Right cardiac atrium (tissue), 5 donors: ENCODE data around the gene EAF1. TPM values are rescaled to one million over a fixed set of nuclear protein-coding genes. Genes with fewer than 3 reads are reported as not detected.
"Not testable (repeated sequence)": the region's sequence is repeated elsewhere in the genome, so short reads cannot be mapped to it uniquely, and the experiment has no call there.

Source experiments
- ATAC-seq, 2 donors: fragments of 200-7000 bp; cut with Tn5 transposase; one replicate each; pipeline versions ENCODE4 v1.8.0 to v1.9.1; 2020; ENCODE audit warnings: moderate library complexity in 2 of 2, mild to moderate bottlenecking in 1 of 2
- DNase-seq, 3 donors: peaks; one replicate each; pipeline ENCODE4 v3.0.0-alpha.2; 2020
- H3K27ac ChIP-seq: one replicate; pipeline ENCODE4 v1.5.1; 2013; ENCODE audit warnings: mild to moderate bottlenecking, low read length, control low read depth, moderate library complexity
- H3K27me3 ChIP-seq: one replicate; pipeline ENCODE4 v1.6.1; 2013; ENCODE audit not compliant: control insufficient read depth, insufficient read depth
- H3K4me1 ChIP-seq: one replicate; pipeline ENCODE4 v1.6.1; 2013; ENCODE audit warnings: low read length; ENCODE audit not compliant: control insufficient read depth, insufficient read depth
- H3K4me3 ChIP-seq: one replicate; pipeline ENCODE4 v1.5.1; 2013; ENCODE audit warnings: low read length, control low read depth
- H3K9me3 ChIP-seq: one replicate; pipeline ENCODE4 v1.6.1; 2013; ENCODE audit warnings: low read length; ENCODE audit not compliant: control insufficient read depth
- WGBS: extraction: QIAGEN DNeasy Blood & Tissue Kit; methylation state at CpG from one replicate; pipeline ENCODE4 v1.1.7; 2013; 5-methylcytosine and 5-hydroxymethylcytosine counted together
- intact Hi-C, 4 donors: fragments of 100-400 bp; cut with DNase I; formaldehyde crosslinking; loops; one replicate each; pipeline versions ENCODE4 v1.11.0 to v1.14.0; 2022 to 2023
- long read RNA-seq, 4 donors: library from polyadenylated mRNA; unstranded; transcript quantifications; one replicate each; pipeline ENCODE4 v2.0.0, GENCODE V29; 2020 to 2021
- polyA plus RNA-seq: library from polyadenylated mRNA; stranded (reverse); fragments of 200-250 nt; gene quantifications from one replicate; pipeline ENCODE4 v1.2.3, GENCODE V29; 2013
- total RNA-seq, 4 donors: library from RNA; stranded (reverse); fragmentation: NEBNext Ultra II Directional; extraction: Animal tissue kit (Norgen Biotek cat#: 25700); gene quantifications; one replicate each; pipeline ENCODE4 v1.2.1, GENCODE V29; 2021
- donor health status: healthy with polysubstance abuse.
- donor health status: DM: no; HTN: yes; CAD: no.
- donor health status: DM: no; HTN: no; CAD: no.
- donor health status: DM: no; HTN: yes; CAD: no; lungs with severe emphysema.
- donor health status: DM: yes; HTN: yes; CAD: no.

Gene EAF1
- total RNA-seq, result 10 to 100 TPM in 1 of 4 donors, 1 to 10 TPM in 3; 6.7 to 13.1 (median 8.3) TPM
- polyA plus RNA-seq, result 3.3 TPM
- long read RNA-seq, donor 1, full-length matches to known transcripts, result 9 of 13 reads
- long read RNA-seq, donor 1, partial matches to known transcripts, result 2 of 13 reads
- long read RNA-seq, donor 1, other reads (novel, unspliced or antisense), result 2 of 13 reads
- long read RNA-seq, donor 2, full-length matches to known transcripts, result 3 of 3 reads
- long read RNA-seq, donor 2, partial matches to known transcripts, result 0 of 3 reads
- long read RNA-seq, donor 2, other reads (novel, unspliced or antisense), result 0 of 3 reads
- long read RNA-seq, donor 3, full-length matches to known transcripts, result 30 of 44 reads
- long read RNA-seq, donor 3, partial matches to known transcripts, result 6 of 44 reads
- long read RNA-seq, donor 3, other reads (novel, unspliced or antisense), result 8 of 44 reads
- long read RNA-seq, donor 4, full-length matches to known transcripts, result 1 of 1 reads
- long read RNA-seq, donor 4, partial matches to known transcripts, result 0 of 1 reads
- long read RNA-seq, donor 4, other reads (novel, unspliced or antisense), result 0 of 1 reads

DNA sequence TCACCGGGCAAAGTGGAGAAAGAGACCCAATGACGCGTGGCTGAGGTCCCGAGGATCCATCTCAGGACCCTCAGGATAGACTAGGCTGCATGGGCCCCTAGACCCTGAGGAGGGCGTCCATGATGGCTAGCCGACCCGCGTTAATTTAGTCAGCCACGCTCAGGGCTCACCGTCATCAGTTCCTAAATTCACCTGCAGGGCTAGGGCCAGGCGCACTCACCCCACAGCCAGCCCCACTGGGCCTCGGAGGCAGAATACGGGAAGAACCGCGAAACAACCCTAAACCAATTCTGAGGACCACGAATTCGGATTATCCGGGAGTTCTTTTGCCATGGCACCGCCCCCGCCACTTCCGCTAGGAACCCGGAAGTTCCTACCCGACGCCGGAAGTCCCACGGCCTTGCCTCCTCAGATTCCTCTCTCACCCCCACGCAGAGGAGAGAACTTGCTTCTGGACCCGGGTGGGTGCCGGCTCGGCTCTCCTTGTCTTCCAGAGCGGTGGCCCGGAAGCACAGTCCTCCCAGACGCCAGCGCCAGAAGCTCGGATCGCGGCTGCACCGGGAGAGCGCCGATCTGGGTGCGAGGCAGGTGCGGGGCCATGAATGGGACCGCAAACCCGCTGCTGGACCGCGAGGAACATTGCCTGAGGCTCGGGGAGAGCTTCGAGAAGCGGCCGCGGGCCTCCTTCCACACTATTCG lies at the start of gene EAF1, which contains the start of gene METTL6:
Gene EAF1 (plus strand): TSS at position 417 of the 699 bp plus-strand sequence. CDS start 182 bp downstream, at position 599.
Gene METTL6 (minus strand): TSS at position 363 of the 699 bp plus-strand sequence. CDS start 1,033 bp downstream, outside the sequence.
- ATAC-seq (peak; percentile 96 to 97), DNase-seq (peak; percentile 90 to 94 (median 93))
- intact Hi-C loops, result loop anchor here in 1 of 4 donors (5.0 kb wide), 1 partner anchor 130 kb away; no protein-coding TSS in a partner anchor
- H3K4me3 ChIP-seq, result peak within 1 kb of the TSS; percentile 93
- peaks cover 4% of the 10 kb centered on the region for H3K4me1 ChIP-seq
- WGBS, result under 1% methylated on average over 52 of the region's 52 CpGs
- peak within 1 kb of the TSS; percentile 83 for H3K27ac ChIP-seq
- H3K9me3 ChIP-seq, result no peaks in the 10 kb centered on the region
- no peaks in the 10 kb centered on the region for H3K27me3 ChIP-seq

DNA sequence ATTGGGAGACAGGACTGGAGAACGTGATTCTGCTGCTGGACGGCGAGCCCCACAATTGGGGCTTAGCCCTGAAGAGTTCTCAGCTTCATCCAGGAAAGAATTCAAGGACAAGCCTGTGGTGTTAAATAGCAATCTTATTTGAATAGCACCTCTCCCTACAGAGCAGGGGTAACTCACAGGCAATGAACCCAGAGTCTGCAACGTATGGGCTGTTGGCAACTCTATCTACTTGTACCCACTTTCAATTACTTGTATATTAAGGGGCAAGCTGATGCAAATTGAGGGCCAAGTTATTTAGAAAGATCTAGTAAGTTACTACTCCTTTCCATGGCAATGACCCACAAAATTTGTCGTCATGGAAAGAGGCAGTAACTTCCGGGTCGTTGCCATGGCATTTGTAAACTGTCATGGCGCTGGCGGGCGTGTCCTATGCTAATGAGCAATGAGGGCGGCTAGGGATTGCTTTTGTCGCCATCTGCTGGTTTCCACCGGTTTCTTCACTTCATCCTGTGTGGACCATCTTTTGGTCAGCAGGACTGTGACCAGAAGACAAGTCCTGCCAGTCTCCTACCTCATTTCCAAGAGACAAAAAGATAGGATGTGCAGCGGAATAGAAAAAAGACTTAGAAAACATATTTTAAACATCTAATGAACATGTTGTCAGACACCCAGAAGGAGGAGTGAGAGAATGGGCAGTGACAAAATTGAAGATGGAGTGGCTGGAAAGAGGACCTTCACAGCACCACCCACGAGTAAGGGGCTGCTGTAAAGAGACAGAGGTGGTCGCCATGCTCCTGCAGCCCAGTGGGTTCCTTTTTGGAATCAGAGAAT lies 49.2 kb upstream of the EAF1 start:
- ATAC-seq (peak; percentile 96), DNase-seq (peak; percentile 95 to 98 (median 96))
- 28% methylated on average over 16 of the region's 16 CpGs for WGBS
- no peaks in the 10 kb centered on the region for H3K9me3 ChIP-seq
- no peaks in the 10 kb centered on the region for H3K27me3 ChIP-seq
- intact Hi-C loops, result loop anchor here in 2 of 4 donors (2.0 to 5.0 kb wide), 2 partner anchors 111 kb away; no protein-coding TSS in a partner anchor
- H3K4me1 ChIP-seq, result peaks cover 4% of the 10 kb centered on the region
- H3K4me3 ChIP-seq, result peak overlapping the region; percentile 4
- peak overlapping the region; percentile 79 for H3K27ac ChIP-seq

DNA sequence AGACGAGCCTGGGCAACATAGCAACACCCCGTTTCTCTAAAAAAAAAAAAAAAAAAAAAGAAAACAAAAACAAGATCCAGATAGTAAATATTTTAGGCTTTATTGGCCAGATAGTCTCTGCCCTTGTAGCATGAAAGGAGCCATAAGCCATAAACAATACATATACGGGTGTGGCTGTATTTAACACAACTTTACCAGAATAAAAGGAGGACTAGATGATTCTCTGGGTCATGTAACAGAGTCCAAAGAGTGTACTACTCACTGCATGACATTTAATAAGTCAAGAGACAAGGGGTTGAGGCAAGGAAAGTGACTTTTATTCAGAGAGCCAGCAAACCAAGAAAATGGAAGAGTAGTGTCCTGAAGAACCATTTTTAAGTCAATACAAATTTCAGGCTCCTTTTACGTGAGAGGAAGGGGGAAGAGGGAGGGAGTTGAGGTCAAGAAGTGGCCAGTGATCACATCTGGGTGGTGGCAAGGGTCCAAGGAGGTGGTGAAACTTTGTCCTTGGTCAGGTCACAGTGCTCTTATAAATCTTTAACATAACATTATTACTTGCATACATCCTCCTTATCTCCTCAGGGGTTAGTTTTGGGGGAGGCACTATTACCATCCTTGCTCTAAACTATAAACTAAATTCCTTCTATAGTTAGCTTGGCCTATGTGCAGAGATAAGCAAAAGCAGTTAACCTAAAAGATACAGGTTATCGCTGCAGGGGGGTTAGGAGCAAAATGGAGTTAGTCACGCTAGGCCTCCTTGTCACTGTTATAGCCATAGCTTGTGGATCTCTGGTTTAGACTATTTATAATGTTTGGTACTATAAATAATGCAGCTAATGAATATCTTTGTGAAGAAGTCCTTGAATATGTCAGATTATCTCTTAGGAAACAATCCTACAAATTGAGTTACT lies 46.2 kb upstream of the EAF1 start:
- H3K9me3 ChIP-seq, result no peaks in the 10 kb centered on the region
- no peaks in the 10 kb centered on the region for H3K27me3 ChIP-seq
- intact Hi-C loops, result loop anchor here in 2 of 4 donors (2.0 to 10.0 kb wide), 3 partner anchors 114 to 176 kb away; partner anchors contain the start of gene CAPN7 (in 1 of the 2)
- ATAC-seq, result no peak
- WGBS, result 62% methylated on average over 6 of the region's 6 CpGs
- no peak overlapping the region for H3K4me3 ChIP-seq
- no peak overlapping the region for H3K27ac ChIP-seq
- peaks cover 4% of the 10 kb centered on the region for H3K4me1 ChIP-seq
- DNase-seq, result no peak

DNA sequence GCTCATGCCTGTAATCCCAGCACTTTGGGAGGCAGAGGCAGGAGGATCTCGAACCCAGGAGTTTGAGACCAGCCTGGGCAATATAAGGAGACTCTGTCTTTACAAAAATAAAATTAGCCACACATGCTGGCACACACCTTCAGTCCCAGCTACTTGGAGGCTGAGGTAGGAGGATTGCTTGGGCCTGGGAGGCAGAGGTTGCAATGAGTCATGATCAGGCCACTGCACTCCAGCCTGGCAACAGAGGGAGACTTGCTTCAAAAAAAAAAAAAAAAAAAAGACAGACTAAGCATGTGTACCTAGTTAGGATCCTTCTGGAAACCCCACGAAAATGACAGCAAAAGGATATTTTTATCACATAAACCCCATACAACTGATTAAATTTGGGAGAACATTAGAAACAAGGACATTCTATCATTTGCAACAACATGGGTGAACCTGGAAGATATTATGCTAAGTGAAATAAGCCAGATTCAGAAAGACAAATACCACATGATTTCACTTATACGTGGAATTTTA lies 44.9 kb upstream of the EAF1 start:
- DNase-seq (no peak), ATAC-seq (no peak)
- Histone ChIP-seq H3K27me3 (no peaks in the 10 kb centered on the region), H3K27ac (no peak overlapping the region), H3K4me3 (no peak overlapping the region), H3K9me3 (no peaks in the 10 kb centered on the region), H3K4me1 (peaks cover 4% of the 10 kb centered on the region)
- 83% methylated on average over 3 of the region's 3 CpGs for WGBS
- intact Hi-C loops, result loop anchor here in 1 of 4 donors (5.0 to 10.0 kb wide), 2 partner anchors 115 to 178 kb away; partner anchors contain the start of gene CAPN7

DNA sequence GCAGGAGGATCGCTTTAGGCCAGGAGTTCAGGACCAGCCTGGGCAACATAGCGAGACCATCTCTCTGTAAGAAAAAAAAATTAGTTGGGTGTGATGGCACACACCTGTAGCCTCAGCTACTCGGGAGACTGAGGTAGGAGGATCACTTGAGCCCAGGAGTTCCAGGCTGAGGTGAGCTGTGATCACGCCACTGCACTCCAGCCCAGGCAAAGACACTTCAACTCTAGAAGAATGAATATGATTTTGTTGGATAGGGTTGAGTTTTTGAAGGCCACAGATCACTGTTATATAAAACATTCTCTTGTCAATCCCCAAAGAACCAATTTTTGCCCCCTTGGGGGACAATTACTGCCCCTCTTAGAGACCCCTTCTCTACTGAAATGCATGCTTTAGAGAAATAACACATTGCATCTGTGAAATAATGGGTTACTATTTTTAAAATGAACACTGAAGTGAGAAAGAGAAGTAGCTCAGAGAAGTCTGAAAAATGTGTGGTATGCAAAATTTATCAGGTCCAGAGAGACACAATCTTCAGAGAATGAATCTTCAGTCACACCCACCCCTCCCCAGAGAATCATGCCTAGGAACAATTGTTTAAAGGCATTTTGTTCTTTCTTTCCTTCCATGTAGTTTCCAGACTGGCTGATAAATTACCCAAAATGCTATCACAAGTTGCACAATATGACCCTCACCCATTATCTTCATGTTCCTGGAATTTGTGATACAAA lies 42.7 kb upstream of the EAF1 start:
- Histone ChIP-seq H3K9me3 (no peaks in the 10 kb centered on the region), H3K27me3 (no peaks in the 10 kb centered on the region), H3K4me1 (peaks cover 2% of the 10 kb centered on the region), H3K4me3 (no peak overlapping the region), H3K27ac (no peak overlapping the region)
- ATAC-seq (no peak), DNase-seq (no peak)
- 84% methylated on average over 4 of the region's 4 CpGs for WGBS
- intact Hi-C loops, result loop anchor here in 1 of 4 donors (5.0 to 10.0 kb wide), 2 partner anchors 117 to 180 kb away; partner anchors contain the start of gene CAPN7

DNA sequence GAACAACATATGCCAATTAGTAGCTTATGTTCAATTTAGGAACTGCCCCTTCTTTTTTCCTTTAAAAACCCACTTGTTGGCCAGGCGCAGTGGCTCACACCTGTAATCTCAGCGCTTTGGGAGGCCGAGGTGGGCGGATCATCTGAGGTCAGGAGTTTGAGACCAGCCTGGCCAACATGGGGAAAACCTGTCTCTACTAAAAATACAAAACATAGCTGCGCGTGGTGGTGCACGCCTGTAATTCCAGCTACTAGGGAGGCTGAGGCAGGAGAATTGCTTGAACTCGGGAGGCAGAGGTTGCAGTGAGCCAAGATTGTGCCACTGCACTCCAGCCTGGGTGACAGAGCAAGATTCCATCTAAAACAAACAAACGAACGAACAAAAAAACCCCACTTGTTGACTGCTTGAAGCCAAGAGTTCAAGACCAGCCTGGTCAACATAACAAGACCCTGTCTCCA lies 42.1 kb upstream of the EAF1 start:
- not testable (repeated sequence) for ATAC-seq, H3K27ac ChIP-seq, H3K4me1 ChIP-seq, H3K9me3 ChIP-seq, H3K4me3 ChIP-seq, H3K27me3 ChIP-seq, DNase-seq
- WGBS, result 78% methylated on average over 10 of the region's 10 CpGs
- intact Hi-C loops, result loop anchor here in 1 of 4 donors (10.0 kb wide), 1 partner anchor 180 kb away; the partner anchor contains the start of gene CAPN7

DNA sequence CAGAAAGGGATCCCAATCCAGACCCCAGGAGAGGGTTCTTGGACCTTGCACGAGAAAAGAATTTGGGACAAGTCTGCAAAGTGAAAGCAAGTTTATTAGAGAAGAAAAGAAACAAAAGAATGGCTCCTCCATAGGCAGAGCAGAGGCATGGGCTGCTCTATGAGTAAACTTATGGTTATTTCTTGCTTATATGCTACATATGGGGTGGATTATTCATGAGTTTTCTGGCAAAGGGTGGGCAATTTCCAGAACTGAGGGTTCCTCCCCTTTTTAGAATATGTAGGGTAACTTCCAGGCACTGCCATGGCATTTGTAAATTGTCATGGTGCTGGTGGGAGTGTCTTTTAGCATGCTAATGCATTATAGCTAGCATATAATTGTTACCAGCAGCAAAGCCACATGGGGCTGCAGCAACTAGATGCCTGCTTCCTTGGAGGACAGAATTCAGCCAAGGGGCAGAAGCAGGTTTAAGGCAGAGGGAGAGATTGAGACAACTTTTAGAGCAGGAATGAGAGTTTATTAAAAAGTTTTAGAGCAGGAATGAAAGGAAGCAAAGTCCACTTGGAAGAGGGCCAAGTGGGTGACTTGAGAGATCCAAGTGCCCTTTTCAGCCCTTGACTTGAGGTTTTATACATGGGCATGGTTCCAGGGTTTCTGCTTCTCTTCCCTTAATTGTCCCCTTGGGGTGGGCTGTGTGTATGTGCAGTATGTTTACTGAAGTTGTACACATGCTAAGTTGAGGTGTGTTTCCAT lies 41.3 kb upstream of the EAF1 start:
- H3K4me3 ChIP-seq, result no peak overlapping the region
- no peaks in the 10 kb centered on the region for H3K9me3 ChIP-seq
- ATAC-seq (no peak), DNase-seq (no peak)
- 81% methylated on average over 1 of the region's 1 CpG for WGBS
- peaks cover 2% of the 10 kb centered on the region for H3K4me1 ChIP-seq
- no peaks in the 10 kb centered on the region for H3K27me3 ChIP-seq
- no peak overlapping the region for H3K27ac ChIP-seq
- intact Hi-C loops, result loop anchor here in 1 of 4 donors (10.0 kb wide), 1 partner anchor 181 kb away; the partner anchor contains the start of gene CAPN7

DNA sequence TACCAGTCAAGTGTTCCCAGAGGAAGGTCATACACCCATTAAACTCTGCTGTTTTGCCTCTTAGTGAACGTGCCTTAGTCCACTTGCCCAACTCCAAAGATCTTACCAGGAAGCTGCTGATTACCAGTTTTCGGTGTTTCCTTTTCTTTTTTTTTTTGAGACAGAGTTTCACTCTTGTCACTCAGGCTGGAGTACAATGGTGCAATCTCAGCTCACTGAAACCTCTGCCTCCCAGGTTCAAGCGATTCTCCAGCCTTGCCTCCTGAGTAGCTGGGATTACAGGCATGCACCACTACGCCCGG lies 40.8 kb upstream of the EAF1 start:
- H3K27ac ChIP-seq, ATAC-seq, H3K9me3 ChIP-seq, H3K4me1 ChIP-seq, H3K27me3 ChIP-seq, DNase-seq, H3K4me3 ChIP-seq: not testable (repeated sequence)
- WGBS, result 88% methylated on average over 5 of the region's 5 CpGs
- intact Hi-C loops, result loop anchor here in 1 of 4 donors (10.0 kb wide), 1 partner anchor 182 kb away; the partner anchor contains the start of gene CAPN7
